ENCODE measurements around the gene TDRD7.
"Not testable (repeated sequence)": the region's sequence is repeated elsewhere in the genome, so short reads cannot be mapped to it uniquely, and the experiment has no call there.

The TDRD7 gene

GRCh38 chr9:97479496-97480159 lies 67.7 kb downstream of the TDRD7 start:
- DNase-seq = no peak

DNA sequence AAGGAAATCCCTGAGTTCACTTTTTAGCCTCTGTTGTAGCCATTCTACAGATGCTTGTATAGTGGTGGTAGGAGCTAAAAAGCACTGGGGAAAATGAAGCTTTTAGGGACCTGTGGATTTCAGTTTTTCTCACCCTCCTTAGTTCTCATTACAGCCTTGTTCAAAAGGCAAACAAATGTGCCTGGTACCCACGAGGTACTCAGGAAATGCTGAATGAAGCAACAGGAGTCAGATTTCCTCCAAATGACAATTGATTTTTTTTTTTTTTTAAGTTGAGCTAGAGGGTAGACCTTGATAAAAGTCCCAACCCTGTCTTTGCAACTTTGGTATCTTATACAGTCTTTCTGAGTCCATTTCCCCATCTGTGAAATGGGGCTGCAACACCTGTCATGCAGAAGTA lies 68.3 kb downstream of the TDRD7 start:
- DNase-seq = no peak

GRCh38 chr9:97480749-97481148 lies 68.9 kb downstream of the TDRD7 start:
- no peak for DNase-seq

GRCh38 chr9:97484134-97484533 lies 72.2 kb downstream of the TDRD7 start:
- no peak for DNase-seq

DNA sequence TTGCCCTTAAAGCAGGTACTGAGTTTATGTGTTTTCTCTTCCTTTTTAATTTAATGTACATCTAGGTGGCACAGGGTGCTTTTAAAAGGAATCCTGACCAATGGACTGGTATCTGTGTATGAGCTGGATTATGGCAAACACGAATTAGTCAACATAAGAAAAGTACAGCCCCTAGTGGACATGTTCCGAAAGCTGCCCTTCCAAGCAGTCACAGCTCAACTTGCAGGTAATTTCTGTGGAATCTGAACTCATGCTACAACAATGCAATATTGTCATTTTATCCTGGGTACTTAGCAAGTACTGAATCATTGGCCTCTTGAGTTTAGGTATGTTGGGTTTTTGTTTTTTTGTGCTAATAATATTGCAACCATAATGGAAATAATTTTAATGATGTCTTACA lies 75.2 kb downstream of the TDRD7 start:
- DNase-seq = no peak

DNA sequence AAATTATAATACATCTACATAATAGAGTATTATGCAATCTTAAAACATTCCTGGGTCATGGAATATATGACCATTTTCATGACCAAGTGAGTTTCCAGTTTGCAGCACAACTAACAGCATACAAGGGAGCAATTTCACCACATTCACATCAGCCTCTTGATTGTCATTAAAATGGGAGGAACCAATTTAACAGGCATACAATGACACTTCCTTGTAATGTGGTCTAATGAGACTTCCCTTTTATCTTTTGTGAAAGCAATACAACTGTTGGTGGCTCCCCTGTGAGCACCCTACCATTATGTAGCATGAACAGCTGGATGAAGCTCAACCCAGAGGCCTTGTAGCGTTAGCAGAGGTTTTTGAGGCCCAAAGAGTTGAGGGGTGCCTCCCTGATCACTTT lies 76.0 kb downstream of the TDRD7 start:
- DNase-seq = no peak

DNA sequence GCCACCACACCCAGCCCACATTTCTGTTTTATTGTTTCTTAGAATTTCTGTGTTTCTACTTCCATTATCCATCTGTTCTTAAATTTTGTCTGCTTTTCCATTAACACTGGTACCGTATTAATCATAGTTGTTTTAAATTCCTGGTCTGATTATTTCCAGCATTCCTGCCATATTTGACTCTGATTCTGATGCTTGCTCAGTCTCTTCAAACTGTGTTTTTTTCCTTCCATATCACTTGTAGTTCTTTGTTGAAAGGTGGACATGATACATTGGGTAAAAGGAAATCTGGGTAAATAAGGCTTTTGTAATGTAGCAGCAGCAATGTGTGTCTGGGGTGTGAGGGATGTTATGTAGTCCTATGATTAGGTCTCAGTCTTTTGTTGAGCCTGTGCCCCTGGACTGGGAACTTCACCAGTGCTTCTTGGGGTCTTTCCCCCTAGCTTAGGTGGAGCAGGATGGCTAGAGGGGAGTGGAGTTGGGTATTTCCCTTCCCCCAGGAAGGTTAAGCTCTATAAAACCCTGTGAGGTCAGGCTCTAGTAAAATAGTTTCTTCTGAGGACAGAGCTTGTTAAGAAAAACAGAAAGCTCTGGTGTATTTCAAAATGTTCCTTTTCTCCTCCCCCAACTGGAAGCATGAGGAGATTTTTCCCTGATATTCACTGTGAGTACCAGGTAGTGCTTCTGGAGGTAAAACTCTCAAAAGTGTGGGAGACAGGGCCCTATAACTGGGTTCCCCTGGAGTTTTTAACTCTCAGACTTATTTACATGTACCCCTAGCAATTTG lies 79.5 kb downstream of the TDRD7 start:
- DNase-seq = no peak

DNA sequence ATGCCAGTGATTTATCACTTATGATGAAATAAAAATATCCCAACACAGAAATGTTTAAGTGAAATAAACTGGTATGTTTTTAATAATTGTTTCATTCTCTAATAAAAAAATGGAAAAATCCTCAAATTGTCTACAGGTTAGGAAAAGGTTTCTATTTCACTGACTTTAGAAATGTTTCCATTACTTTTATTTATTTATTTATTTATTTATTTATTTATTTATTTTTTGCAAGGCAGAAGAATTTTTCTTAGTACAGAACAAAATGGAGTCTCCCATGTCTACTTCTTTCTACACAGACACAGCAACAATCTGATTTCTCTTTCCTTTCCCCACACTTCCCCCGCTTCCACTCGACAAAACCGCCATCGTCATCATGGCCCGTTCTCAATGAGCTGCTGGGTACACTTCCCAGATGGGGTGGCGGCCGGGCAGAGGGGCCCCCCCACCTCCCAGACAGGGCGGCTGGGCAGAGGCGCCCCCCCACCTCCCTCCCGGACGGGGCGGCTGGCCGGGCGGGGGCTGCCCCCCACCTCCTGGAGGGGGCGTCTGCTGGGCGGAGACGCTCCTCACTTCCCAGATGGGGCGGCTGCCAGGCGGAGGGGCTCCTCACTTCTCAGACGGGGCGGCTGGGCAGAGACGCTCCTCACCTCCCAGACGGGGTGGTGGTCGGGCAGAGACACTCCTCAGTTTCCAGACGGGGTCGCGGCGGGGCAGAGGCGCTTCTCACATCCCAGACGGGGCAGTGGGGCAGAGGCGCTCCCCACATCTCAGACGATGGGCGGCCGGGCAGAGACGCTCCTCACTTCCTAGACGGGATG lies 85.9 kb downstream of the TDRD7 start:
- not testable (repeated sequence) for DNase-seq

- DNase-seq = not testable (repeated sequence)
These were observed 87.0 kb downstream of the TDRD7 start for GRCh38 chr9:97498846-97499245.

DNA sequence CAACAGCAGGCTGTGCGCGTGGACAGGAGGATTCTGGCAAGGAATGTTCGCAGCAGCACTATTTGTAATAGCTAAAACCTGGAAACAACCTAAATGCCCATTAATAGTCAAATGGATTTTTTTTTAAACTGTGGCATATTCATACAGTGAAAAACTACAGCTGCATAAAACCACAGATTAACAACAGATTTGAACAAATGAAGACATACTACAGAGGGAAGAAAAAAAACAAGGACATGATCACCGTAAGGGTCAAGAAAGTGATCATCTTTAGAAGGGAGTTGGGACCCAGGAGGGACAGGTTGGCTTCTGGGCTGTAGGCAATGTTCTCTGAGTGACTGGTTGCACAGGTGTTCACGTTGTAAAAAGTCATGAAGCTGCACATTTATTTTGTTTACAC lies 88.4 kb downstream of the TDRD7 start:
- DNase-seq = no peak

- no peak for DNase-seq
These were observed 88.9 kb downstream of the TDRD7 start for GRCh38 chr9:97500765-97501176.

- DNase-seq = no peak
These were observed 89.5 kb downstream of the TDRD7 start, which contains the start of gene TMOD1 for GRCh38 chr9:97501177-97501971. TMOD1 (plus strand) TSS chr9:97501666; CDS start chr9:97524189, 22,523 bp downstream.

- DNase-seq = no peak
These were observed 90.0 kb downstream of the TDRD7 start for GRCh38 chr9:97501972-97502221.

GRCh38 chr9:97502222-97502983 lies 90.5 kb downstream of the TDRD7 start:
- no peak for DNase-seq

- DNase-seq = no peak
These were observed 91.3 kb downstream of the TDRD7 start for GRCh38 chr9:97502984-97503861.

DNA sequence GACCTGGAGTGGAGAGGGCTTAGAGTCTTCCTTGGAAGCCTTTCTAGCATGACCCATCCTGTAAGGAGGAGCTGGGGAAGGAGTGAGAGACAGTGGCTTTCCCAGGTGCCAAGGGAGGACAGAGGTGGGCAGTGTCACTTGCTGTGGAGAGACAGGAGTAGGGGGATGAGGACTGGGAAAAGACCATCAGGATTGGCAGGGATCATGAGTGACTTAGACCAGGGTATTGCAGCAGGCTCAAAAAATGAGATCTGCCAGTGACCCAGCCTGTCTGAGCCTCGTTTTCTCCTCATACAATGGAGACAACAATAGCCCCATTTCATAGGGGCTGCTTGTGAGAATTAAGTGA lies 91.9 kb downstream of the TDRD7 start:
- no peak for DNase-seq

DNA sequence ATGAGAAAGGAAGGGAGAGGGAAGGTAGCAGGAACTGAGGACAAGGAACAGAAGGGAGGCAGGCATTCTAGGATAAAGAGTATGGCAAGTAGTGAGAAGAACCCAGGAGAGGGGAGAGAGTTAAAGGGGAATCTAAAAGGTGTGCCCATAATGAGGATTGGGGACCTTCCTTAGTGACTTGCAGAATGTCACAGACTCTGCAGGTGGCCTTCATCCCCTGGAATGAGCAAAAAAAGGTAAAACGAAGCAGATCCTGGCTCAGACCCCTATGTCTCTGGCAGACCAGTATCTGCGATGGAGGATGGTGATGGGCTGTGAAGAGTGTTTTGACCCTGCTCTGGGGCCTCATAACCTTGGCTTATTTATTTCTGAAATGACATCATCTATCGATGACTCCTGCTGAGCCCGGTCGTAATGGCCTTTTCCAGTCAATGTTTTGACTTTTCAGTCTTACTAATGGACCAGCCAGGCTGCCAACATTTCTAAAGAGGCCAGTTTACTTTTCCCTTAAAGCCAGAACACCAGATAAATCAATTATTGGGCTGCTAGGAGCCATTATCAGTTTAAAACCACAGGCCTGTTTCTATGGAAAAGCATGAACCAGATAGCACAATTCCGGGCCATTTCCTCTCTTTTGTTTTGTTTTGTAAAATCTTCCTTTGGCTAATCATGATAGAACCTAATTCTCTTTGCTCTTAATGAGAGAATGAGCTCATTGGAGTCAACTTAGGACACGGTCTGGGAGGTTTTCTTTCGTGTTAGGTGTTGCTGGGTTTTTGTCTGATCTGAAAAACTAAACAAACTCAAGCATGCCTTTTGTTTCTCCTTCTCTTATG lies 92.7 kb downstream of the TDRD7 start:
- DNase-seq = no peak

DNA sequence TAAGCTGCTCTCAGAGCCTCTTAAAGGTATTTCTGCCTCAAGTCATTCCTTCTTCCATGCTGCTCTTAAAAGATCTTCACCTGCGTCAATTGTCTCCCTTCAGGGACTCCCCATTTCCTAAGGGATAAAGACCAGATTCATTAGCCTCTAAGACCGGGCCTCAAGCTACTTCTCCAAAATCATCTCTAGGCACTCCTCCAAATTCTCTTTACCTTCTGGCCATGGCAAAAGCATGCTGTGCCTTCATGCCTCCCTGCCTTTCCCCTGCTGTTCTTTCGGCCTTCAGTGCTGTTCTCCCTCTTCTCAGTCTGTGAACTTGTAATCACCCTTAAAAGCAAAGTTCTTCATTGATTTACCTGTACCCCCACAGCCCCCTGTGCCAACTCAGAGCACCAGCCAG lies 93.9 kb downstream of the TDRD7 start:
- DNase-seq = no peak

DNA sequence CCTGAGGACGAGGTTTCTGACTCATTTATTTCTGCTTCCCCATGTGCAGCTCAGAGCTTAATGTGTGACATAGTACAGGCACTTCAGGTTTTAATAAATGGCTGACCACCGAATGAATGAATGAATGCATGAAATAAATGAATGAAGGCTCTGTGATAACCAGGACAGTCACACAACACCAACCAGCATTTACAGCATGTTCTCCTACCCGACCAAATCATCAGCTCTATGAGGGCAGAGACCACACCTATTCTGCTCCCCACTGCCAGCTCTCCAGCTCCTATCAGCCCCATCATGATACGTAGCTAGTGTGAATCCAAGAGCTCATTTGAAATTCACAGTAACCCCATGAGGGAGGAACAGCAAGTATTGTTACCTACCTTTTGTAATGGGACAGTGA lies 94.4 kb downstream of the TDRD7 start:
- no peak for DNase-seq

GRCh38 chr9:97506787-97507186 lies 94.9 kb downstream of the TDRD7 start:
- DNase-seq = no peak

All from NCI-H524 treated with DMSO at 0.1 percent for 48 hours (cell line).